ENCODE results near the gene ANKRD6. TPM values are rescaled to one million over a fixed set of nuclear protein-coding genes. Genes with fewer than 3 reads are reported as not detected.

The ANKRD6 gene
- total RNA-seq, 1 experiment from 2014 or later: 5.6 TPM

DNA sequence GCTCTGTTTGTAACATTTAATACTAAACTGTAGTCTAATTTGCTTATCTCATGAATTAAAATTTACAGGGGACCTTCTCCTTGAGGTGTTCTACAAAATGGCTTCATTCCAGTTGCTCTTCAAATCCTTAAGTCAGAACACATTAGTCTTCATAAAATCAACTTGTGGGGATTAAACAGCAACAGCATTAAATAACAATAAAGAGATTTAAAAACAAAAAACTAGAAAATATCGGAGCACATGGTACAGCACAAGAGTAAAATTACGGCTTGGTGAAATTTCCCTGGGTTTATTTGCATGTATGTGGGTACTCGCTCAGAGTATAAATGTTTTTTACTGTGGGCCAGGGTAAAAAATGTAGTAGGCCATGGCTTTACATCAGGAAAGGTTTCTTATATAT lies 32.9 kb upstream of the ANKRD6 start:
- no peaks in the 10 kb centered on the region for H3K9me3 ChIP-seq (ENCODE audit: control insufficient read depth, low read depth, low read length)
- H3K23ac ChIP-seq (ENCODE audit: insufficient read length, low read depth, low read length): no peak overlapping the region
- no peak for DNase-seq
- no peak overlapping the region for H2AFZ ChIP-seq (ENCODE audit: low read length)
- Mint-ChIP-seq H3K27ac (no peak overlapping the region; a peak in 1 of 7 replicates), H3K9me3 (no peaks in the 10 kb centered on the region; a peak in 1 of 5 replicates), H3K4me1 (peaks cover 6 to 13% of the 10 kb centered on the region in 2 experiments; a peak in 3 of 4 replicates), H3K36me3 (ENCODE audit: insufficient read depth in 1 of 3, low read depth in 3 of 3) (no peaks in the 10 kb centered on the region; a peak in 1 of 7 replicates), H3K27me3 (ENCODE audit: low read depth) (no peaks in the 10 kb centered on the region; the same call in 1 of the 2 replicates), H3K4me3 (no peak overlapping the region)
- no peak overlapping the region for H3K27ac ChIP-seq (ENCODE audit: insufficient read length, low read depth, low read length)
- no peak overlapping the region for H2AK5ac ChIP-seq (ENCODE audit: insufficient read length, low read length)
- no peak overlapping the region for H4K5ac ChIP-seq (ENCODE audit: insufficient read length, low read depth, low read length)
- H2BK120ac ChIP-seq (ENCODE audit: low read depth, low read length, poor library complexity, severe bottlenecking): no peak overlapping the region
- H3K4me2 ChIP-seq (ENCODE audit: insufficient read depth, insufficient read length, low read length): no peak overlapping the region
- H2BK20ac ChIP-seq (ENCODE audit: low read depth, low read length, poor library complexity, severe bottlenecking): no peak overlapping the region
- H3K79me2 ChIP-seq (ENCODE audit: insufficient read depth, low read length): 0 out of 2 replicates have a peak, but pooled peaks cover 3% of the 10 kb centered on the region
- H3K4me1 ChIP-seq (ENCODE audit: insufficient read depth, low read length): no peaks in the 10 kb centered on the region
- no peaks in the 10 kb centered on the region for H3K27me3 ChIP-seq (ENCODE audit: insufficient read depth, low read length)
- no peak overlapping the region for H3K18ac ChIP-seq (ENCODE audit: insufficient read length, low read depth, low read length)
- no peak overlapping the region for H4K91ac ChIP-seq (ENCODE audit: insufficient read length, low read depth, low read length)
- no peak overlapping the region for H2BK15ac ChIP-seq (ENCODE audit: low read depth, low read length)
- no peaks in the 10 kb centered on the region for H3K23me2 ChIP-seq (ENCODE audit: insufficient read length, low read depth, low read length, poor library complexity, severe bottlenecking)
- no peak overlapping the region for H2BK12ac ChIP-seq (ENCODE audit: insufficient read length, low read depth, low read length)
- no peak overlapping the region for H3T11ph ChIP-seq (ENCODE audit: low read length)
- TF ChIP-seq, protein P1, sequence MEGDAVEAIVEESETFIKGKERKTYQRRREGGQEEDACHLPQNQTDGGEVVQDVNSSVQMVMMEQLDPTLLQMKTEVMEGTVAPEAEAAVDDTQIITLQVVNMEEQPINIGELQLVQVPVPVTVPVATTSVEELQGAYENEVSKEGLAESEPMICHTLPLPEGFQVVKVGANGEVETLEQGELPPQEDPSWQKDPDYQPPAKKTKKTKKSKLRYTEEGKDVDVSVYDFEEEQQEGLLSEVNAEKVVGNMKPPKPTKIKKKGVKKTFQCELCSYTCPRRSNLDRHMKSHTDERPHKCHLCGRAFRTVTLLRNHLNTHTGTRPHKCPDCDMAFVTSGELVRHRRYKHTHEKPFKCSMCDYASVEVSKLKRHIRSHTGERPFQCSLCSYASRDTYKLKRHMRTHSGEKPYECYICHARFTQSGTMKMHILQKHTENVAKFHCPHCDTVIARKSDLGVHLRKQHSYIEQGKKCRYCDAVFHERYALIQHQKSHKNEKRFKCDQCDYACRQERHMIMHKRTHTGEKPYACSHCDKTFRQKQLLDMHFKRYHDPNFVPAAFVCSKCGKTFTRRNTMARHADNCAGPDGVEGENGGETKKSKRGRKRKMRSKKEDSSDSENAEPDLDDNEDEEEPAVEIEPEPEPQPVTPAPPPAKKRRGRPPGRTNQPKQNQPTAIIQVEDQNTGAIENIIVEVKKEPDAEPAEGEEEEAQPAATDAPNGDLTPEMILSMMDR (conservative IDR thresholded peaks at IDR 0.05): no peak
- WGBS (ENCODE audit: extremely low coverage, insufficient read length, low lambda C conversion rate): no CpG with 5 or more reads among the region's 3 CpGs
- no peak overlapping the region for H3K9ac ChIP-seq (ENCODE audit: extremely low read depth, insufficient read length, low read length)
- no peak overlapping the region for H3K56ac ChIP-seq (ENCODE audit: insufficient read length, low read depth, low read length)
- H3K4ac ChIP-seq (ENCODE audit: low read depth, low read length): no peak overlapping the region
- no peak overlapping the region for H4K8ac ChIP-seq (replicated peaks; ENCODE audit: insufficient read length, low read depth, low read length)
- H2BK5ac ChIP-seq (ENCODE audit: insufficient read length, low read length): no peak overlapping the region
- H4K20me1 ChIP-seq (ENCODE audit: control insufficient read depth, insufficient read depth, insufficient read length): no peaks in the 10 kb centered on the region
- no peak overlapping the region for H3K14ac ChIP-seq (ENCODE audit: insufficient read depth, low read length)
- no peaks in the 10 kb centered on the region for H3K79me1 ChIP-seq (ENCODE audit: insufficient read depth, low read depth, low read length, poor library complexity, severe bottlenecking)
